Heart left ventricle (tissue), 13 donors: ENCODE measurements around the gene PKD1.
"Not testable (repeated sequence)": the region's sequence is repeated elsewhere in the genome, so short reads cannot be mapped to it uniquely, and the experiment has no call there.

Experiments used
- CTCF ChIP-seq, 12 donors: fragments of 200-600 bp; sonication (generic) in 4 of 12; IDR thresholded peaks; one replicate each; pipeline versions ENCODE4 v1.5.0 to v1.8.0; 2018 to 2022; ENCODE audit warnings: antibody characterized with exemption in 12 of 12, mild to moderate bottlenecking in 5 of 12
- POLR2A ChIP-seq, 2 donors: fragments of 450-650 bp; IDR thresholded peaks; one replicate each; pipeline ENCODE4 v1.6.1; 2017; ENCODE audit warnings: antibody characterized with exemption in 2 of 2, mild to moderate bottlenecking in 2 of 2, moderate library complexity in 2 of 2
- donor health status: ischemic (EF 13 %, LVEDD 7.1; RV severe dilation, severe dysfunction).
- donor health status: DM: no; HTN: yes; CAD: no.
- donor health status: DM: no; HTN: no; CAD: no.
- donor health status: ischemic (EF 25% LVEDD 6.9; RV normal size, moderate dysfunction).
- donor health status: ischemic (EF 25% LVEDD 5.7; RV mildly dilated, moderate dysfunction).
- donor health status: ischemic (EF 35%, LVEDD 5.7; RV mildly dilated, moderate dysfunction).
- donor health status: nonischemic (EF 11% LVEDD 7.7; RV severe dilation, severe dysfunction).
- donor health status: DM: yes; HTN: yes; CAD: no.
- donor health status: PGD.
- donor health status: ischemic (EF 29% LVEDD 5.4; RV normal size, mild dysfunction).
- donor health status: nonischemic (EF 23%, LVEDD 6.1; RV moderate dilation, normal function).

GRCh38 chr16:2114885-2115590 is 20.7 kb downstream of the PKD1 start:
- not testable (repeated sequence) for TF ChIP-seq CTCF, POLR2A (IDR thresholded peaks at IDR 0.05)
